GM15510 (cell line): Measurements from ENCODE around the gene ZIM2.

Experiments
- POLR2A ChIP-seq: IDR thresholded peaks from 3 replicates; pipeline ENCODE4 v1.6.1; 2011; ENCODE audit warnings: borderline replicate concordance; ENCODE audit not compliant: insufficient read length; ENCODE audit errors: extremely low read depth

The ZIM2 gene

GRCh38 chr19:56829596-56829995, 10.9 kb downstream of the ZIM2 start:
- no peak for TF ChIP-seq POLR2A

- no peak for TF ChIP-seq POLR2A
Observed at GRCh38 chr19:56827708-56828107, 12.8 kb downstream of the ZIM2 start.

DNA sequence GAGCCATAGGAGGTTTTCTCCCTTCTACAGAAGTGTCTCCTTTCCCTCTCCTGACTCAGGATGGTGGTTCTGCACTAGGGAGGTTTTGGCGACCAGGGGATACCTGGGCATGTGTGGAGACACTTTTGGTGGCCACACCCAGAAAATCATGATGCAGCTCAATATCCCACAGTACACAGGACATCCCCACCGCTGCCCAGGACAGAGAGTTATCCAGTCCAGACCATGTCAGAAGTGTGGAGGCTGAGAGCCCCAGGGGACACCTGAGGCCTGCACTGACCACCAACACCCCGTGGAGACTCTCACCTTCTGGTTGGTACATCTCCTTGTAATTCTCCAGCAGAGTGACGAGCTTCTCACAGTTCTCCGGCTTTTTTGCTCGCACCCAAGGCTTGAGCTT, 16.6 kb downstream of the ZIM2 start:
- TF ChIP-seq POLR2A, result no peak

GRCh38 chr19:56823417-56823816, 17.1 kb downstream of the ZIM2 start:
- no peak for TF ChIP-seq POLR2A

GRCh38 chr19:56822755-56823154, 17.8 kb downstream of the ZIM2 start:
- no peak for TF ChIP-seq POLR2A

GRCh38 chr19:56821675-56822074, 18.9 kb downstream of the ZIM2 start:
- no peak for TF ChIP-seq POLR2A

- no peak for TF ChIP-seq POLR2A
Observed at GRCh38 chr19:56821209-56821608, 19.3 kb downstream of the ZIM2 start.

- no peak for TF ChIP-seq POLR2A
Observed at GRCh38 chr19:56819166-56819565, 21.4 kb downstream of the ZIM2 start.

DNA sequence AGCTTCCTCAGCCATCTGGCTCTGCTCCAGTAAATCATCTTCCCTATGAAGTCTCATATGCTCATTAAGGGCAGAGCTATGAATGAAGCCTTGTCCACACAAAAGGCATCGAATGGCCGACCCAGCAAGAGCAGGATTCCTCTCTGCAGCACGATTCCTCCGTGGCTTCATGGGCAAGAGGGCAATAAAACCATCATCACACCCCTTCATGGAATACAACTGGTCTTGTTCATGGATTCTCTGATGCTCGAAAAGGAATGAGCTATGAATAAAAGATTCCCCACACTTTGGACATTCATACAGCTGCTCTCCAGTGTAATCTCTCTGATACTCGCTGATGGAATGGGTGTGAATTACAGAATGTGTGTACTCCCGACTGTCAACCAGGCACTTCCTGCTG, 25.9 kb downstream of the ZIM2 start:
- no peak for TF ChIP-seq POLR2A

DNA sequence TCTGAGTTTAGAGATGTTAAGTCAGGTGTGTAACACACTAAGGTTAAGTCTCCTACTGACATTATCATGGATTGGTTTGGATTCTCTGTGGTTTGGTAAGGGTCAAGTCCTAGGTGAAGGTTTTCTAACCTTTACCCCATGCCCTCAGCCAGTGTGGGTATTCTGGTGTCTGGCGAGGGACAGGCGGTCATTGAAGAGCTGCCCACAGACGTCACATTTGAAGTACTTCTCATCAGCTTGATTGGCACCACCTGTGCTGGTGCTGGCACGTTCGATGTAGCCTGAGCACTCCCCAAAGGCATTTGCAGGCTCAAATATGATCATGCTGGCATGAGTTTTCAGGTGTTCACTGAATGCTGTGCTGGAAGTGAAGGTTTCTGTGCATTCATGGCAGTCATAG, 27.0 kb downstream of the ZIM2 start:
- no peak for TF ChIP-seq POLR2A

- no peak for TF ChIP-seq POLR2A
Observed at GRCh38 chr19:56811480-56811879, 29.0 kb downstream of the ZIM2 start.

GRCh38 chr19:56810260-56810659, 30.3 kb downstream of the ZIM2 start:
- no peak for TF ChIP-seq POLR2A

DNA sequence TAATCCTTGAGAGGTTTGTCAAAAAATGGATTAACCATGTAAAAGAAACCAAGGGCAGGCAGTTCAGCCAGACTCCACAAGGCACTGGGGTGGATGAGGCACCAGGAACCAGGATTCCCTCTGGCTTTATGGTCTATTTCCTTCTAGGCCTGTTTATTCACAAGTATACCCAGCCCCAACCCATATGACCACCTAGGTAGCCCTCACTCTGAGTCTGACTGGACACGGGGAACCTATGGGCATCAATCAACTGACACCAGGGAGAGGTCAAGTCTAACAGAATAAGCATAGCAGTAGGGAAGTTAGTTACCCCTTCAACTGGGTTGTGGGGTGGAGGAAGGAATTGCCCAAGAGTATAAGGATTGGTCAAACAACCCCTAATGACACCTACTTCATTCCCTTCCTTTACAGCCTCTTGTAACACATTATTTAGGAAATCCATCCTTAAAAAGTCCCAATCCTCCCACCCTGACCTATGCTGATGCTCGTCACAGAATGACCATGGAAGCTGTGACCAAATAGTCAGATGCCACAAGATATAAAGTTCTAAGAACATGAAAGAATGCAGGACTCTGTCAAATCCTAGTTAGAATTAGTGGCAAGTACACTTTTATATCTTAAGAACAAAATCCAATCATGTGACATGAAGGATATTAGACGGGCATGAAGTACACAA, 31.7 kb downstream of the ZIM2 start:
- no peak for TF ChIP-seq POLR2A

DNA sequence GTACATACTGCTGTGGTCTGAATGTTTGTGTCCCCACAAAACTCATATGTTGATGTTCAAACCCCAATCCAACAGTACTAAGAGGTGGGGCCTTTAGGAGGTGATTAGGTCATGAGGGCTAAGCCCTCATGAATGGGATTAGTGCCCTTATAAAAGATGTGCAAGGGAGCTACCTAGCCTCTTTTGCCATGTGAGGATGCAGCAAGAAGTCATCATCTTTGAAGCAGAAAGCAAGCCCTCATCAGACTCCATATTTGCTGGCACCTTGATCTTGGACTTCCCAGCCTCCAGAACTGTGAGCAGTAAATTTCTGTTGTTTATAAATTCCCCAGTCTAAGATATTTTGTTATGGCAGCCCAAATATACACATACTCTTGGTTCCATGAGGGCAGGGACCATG, 33.9 kb downstream of the ZIM2 start:
- TF ChIP-seq POLR2A, result no peak

GRCh38 chr19:56778351-56778750, 62.2 kb downstream of the ZIM2 start:
- no peak for TF ChIP-seq POLR2A

DNA sequence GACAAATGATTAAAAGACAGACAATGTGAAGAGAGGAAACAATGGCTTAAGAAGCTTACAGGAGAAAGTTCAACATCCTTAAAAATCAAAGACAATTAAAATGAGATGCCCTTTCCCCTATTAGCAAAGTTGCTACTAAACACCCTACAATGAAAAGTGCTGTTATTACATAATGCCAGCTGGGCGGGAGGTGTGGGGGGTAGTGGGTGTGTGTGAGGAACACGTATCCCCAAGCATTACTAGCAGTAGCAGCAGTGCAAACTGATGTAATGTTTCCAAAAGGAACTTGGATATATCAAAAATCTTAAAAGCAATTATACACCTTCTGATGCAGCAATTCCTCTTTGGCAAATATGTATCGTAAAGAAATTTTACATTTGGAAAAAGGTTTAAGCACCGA, 70.9 kb downstream of the ZIM2 start:
- no peak for TF ChIP-seq POLR2A

- no peak for TF ChIP-seq POLR2A
Observed at GRCh38 chr19:56765137-56765536, 75.4 kb downstream of the ZIM2 start.
